OCI-LY7 (cell line): ENCODE measurements around the gene YTHDF1. TPM values are rescaled to one million over a fixed set of nuclear protein-coding genes. Genes with fewer than 3 reads are reported as not detected.

ENCODE experiments used
- BruUV-seq: library from RNA; stranded (reverse); fragments of 400-500 nt; replicated peaks from 2 replicates; lab custom pipeline; 2021; lab: Mats Ljungman, UMichigan
- CTCF ChIA-PET: fragments of 300-600 bp; sonication (Branson Sonifier 250); formaldehyde crosslinking; loops from one replicate; lab custom pipeline; 2022; ENCODE audit warnings: antibody characterized with exemption; ENCODE audit not compliant: unreplicated experiment; lab: Charles Lee
- POLR2A ChIA-PET: fragments of 300-600 bp; sonication (Branson Sonifier 250); formaldehyde crosslinking; loops from one replicate; lab custom pipeline; 2022; ENCODE audit warnings: antibody characterized with exemption; lab: Charles Lee
- DNase-seq: peaks from one replicate; pipeline ENCODE4 v3.0.0-alpha.2; 2015; ENCODE audit warnings: low spot score
- H2AFZ ChIP-seq: fragments of 200-600 bp; sonication (generic), shearing (Covaris generic); 2 replicates; pipeline ENCODE4 v1.6.1; 2014; ENCODE audit warnings: mild to moderate bottlenecking, antibody characterized with exemption, low read length, moderate library complexity
- H3K27ac ChIP-seq: fragments of 200-600 bp; sonication (generic); 2 replicates; pipeline ENCODE4 v1.5.1; 2014; ENCODE audit warnings: mixed run types, low read depth, mild to moderate bottlenecking, moderate library complexity, low read length, inconsistent platforms; ENCODE audit not compliant: poor library complexity, severe bottlenecking
- H3K36me3 ChIP-seq: fragments of 200-600 bp; sonication (generic); 2 replicates; pipeline ENCODE4 v1.6.1; 2014; ENCODE audit warnings: mild to moderate bottlenecking, antibody characterized with exemption, low read length, moderate library complexity, mixed read lengths; ENCODE audit not compliant: insufficient read depth
- H3K4me1 ChIP-seq: fragments of 200-600 bp; sonication (generic); 2 replicates; pipeline ENCODE4 v1.5.1; 2014; ENCODE audit warnings: mild to moderate bottlenecking, low read length; ENCODE audit not compliant: insufficient read depth, poor library complexity, severe bottlenecking
- H3K4me2 ChIP-seq: fragments of 200-600 bp; sonication (generic); 2 replicates; pipeline ENCODE4 v1.6.1; 2014; ENCODE audit warnings: mild to moderate bottlenecking, low read length
- H3K4me3 ChIP-seq: fragments of 200-600 bp; sonication (generic); 2 replicates; pipeline ENCODE4 v1.5.1; 2014; ENCODE audit warnings: mild to moderate bottlenecking, low read depth, low read length; ENCODE audit not compliant: poor library complexity, severe bottlenecking
- H3K79me2 ChIP-seq: fragments of 200-600 bp; sonication (generic); 2 replicates; pipeline ENCODE4 v1.6.1; 2016; ENCODE audit warnings: low read depth, mild to moderate bottlenecking, low read length, moderate library complexity, mixed read lengths; ENCODE audit not compliant: insufficient read depth
- H3K9me2 ChIP-seq: fragments of 200-600 bp; sonication (generic); 2 replicates; pipeline ENCODE4 v1.6.1; 2016; ENCODE audit warnings: mild to moderate bottlenecking, low read length, mixed read lengths; ENCODE audit not compliant: insufficient read depth
- H3K9me3 ChIP-seq: fragments of 200-600 bp; sonication (generic); 2 replicates; pipeline ENCODE4 v1.6.1; 2014; ENCODE audit warnings: mild to moderate bottlenecking, mixed run types, low read length, mixed read lengths
- H4K20me1 ChIP-seq: fragments of 200-600 bp; sonication (generic); 2 replicates; pipeline ENCODE4 v1.6.1; 2014; ENCODE audit warnings: mild to moderate bottlenecking, antibody characterized with exemption, low read length, moderate library complexity, mixed read lengths; ENCODE audit not compliant: insufficient read depth
- CTCF ChIP-seq: fragments of 200-600 bp; sonication (generic); conservative IDR thresholded peaks from 2 replicates; pipeline ENCODE4 v1.5.1; 2014; ENCODE audit warnings: mild to moderate bottlenecking, antibody characterized with exemption, low read length, moderate library complexity, mixed read lengths
- EZH2phosphoT487 ChIP-seq: fragments of 200-600 bp; sonication (generic); IDR thresholded peaks from 2 replicates; pipeline ENCODE4 v1.6.1; 2018; ENCODE audit warnings: low read depth, borderline replicate concordance, mild to moderate bottlenecking, mixed run types, antibody characterized with exemption, low read length, moderate library complexity, mixed read lengths
- intact Hi-C: fragments of 100-400 bp; cut with micrococcal nuclease; formaldehyde crosslinking; loops from one replicate; pipeline ENCODE4 v1.10.0; 2022; ENCODE audit not compliant: unreplicated experiment
- total RNA-seq, 2 experiments: library from RNA; depleted of rRNA in 1 of 2; stranded (reverse); fragments of >200 nt in 1 of 2; shearing (Covaris generic) in 1 of 2; gene quantifications; 2 replicates each; pipeline ENCODE4 v1.2.3, GENCODE V29; 2014 to 2022

The YTHDF1 gene
- total RNA-seq, 2 experiments from 2014 or later: 31.3 to 42.7 TPM

GRCh38 chr20:63191400-63191799, 24.5 kb downstream of the YTHDF1 start:
- ChIA-PET CTCF (no interaction called here), POLR2A (interaction anchor here (0.6 kb wide), 1 partner anchor 34 kb away, joined by 3 read pairs; no protein-coding TSS in a partner anchor)
- Histone ChIP-seq H3K4me3 (no peak overlapping the region), H3K9me3 (no peaks in the 10 kb centered on the region), H3K4me1 (no peaks in the 10 kb centered on the region), H3K27ac (no peak overlapping the region), H2AFZ (no peak overlapping the region), H3K36me3 (peaks cover 21% of the 10 kb centered on the region), H3K4me2 (no peak overlapping the region), H3K9me2 (no peaks in the 10 kb centered on the region), H3K79me2 (peaks cover 8% of the 10 kb centered on the region; the same call in 1 of the 2 replicates), H4K20me1 (peaks cover 14% of the 10 kb centered on the region; the same call in 1 of the 2 replicates)
- BruUV-seq: no TSS peak
- no peak for TF ChIP-seq CTCF
- TF ChIP-seq EZH2phosphoT487: no peak
- no peak for DNase-seq
- intact Hi-C loops: no loop called here

DNA sequence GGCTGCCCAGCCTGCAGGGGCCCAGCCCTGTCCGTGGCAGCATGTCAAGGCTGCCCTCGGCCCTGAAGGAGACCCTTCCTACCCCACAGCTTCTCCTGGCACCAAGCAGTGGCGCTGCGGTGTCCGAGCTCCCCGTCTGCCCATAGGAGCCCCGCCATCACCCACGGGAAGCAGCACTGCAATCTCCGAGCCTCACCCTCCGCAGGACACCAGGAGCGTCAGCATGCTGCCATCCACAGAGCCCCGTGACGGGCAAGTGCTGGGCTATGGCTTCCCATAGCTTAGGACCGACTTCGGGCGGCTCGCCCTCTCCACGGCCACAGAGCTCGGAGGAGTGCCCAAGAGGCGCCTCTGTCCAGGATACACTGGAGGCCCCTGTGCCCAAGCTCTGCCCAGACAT, 25.1 kb downstream of the YTHDF1 start:
- no TSS peak for BruUV-seq
- POLR2A ChIA-PET: no interaction called here
- peaks cover 16% of the 10 kb centered on the region for H3K36me3 ChIP-seq
- no peak overlapping the region for H3K4me3 ChIP-seq
- no peak overlapping the region for H3K27ac ChIP-seq
- peaks cover 2% of the 10 kb centered on the region; the same call in 1 of the 2 replicates for H3K79me2 ChIP-seq
- no peak overlapping the region for H3K4me2 ChIP-seq
- no peaks in the 10 kb centered on the region for H3K4me1 ChIP-seq
- no peak for DNase-seq
- no peaks in the 10 kb centered on the region for H3K9me3 ChIP-seq
- TF ChIP-seq CTCF (no peak), EZH2phosphoT487 (no peak)
- H3K9me2 ChIP-seq: no peaks in the 10 kb centered on the region
- CTCF ChIA-PET: no interaction called here
- intact Hi-C loops: no loop called here
- peaks cover 10% of the 10 kb centered on the region; the same call in 1 of the 2 replicates for H4K20me1 ChIP-seq
- H2AFZ ChIP-seq: no peak overlapping the region

GRCh38 chr20:63189846-63190559, 25.9 kb downstream of the YTHDF1 start:
- ChIA-PET CTCF (no interaction called here), POLR2A (no interaction called here)
- no TSS peak for BruUV-seq
- H3K9me3 ChIP-seq: no peaks in the 10 kb centered on the region
- H3K4me3 ChIP-seq: no peak overlapping the region
- intact Hi-C loops: no loop called here
- peaks cover 2% of the 10 kb centered on the region; the same call in 1 of the 2 replicates for H4K20me1 ChIP-seq
- H3K9me2 ChIP-seq: no peaks in the 10 kb centered on the region
- H3K4me1 ChIP-seq: no peaks in the 10 kb centered on the region
- no peak overlapping the region for H3K27ac ChIP-seq
- no peak for TF ChIP-seq EZH2phosphoT487
- no peak for TF ChIP-seq CTCF
- H3K36me3 ChIP-seq: peaks cover 7% of the 10 kb centered on the region
- H3K79me2 ChIP-seq: no peaks in the 10 kb centered on the region
- no peak overlapping the region for H2AFZ ChIP-seq
- H3K4me2 ChIP-seq: no peak overlapping the region
- no peak for DNase-seq
